Measurements from ENCODE around the gene NEU2.
"Not testable (repeated sequence)": the region's sequence is repeated elsewhere in the genome, so short reads cannot be mapped to it uniquely, and the experiment has no call there.

The NEU2 gene

DNA sequence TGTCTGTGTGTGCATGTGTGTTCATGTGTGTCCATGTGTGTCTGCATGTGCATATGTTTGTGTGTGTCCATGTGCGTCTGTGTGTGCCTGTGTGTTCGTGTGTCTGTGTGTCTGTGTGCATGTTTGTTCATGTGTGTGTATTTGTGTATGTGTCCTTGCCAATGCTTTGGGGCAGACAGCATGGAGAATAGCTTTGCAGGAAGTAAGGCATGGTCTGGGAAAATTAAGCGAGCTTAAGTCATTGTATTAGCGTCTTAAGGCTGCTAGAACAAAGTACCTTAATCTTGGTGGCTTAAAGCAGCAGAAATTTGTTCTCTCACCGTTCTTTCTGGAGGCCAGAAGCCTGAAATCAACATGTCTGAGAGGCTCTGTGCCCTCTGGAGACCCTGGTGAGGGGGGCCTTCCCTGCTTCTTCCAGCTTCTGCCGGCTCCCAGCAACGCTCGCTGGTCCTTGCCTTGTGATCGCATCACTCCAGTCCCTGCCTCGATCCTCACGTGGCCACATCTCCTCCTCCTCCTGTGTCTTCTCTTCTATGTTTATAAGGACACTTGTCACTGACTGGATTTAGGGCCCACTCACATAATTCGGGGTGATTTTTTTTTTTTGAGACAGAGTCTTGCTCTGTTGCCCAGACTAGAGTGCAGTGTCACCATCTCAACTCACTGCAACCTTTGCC, 3.8 kb downstream of the NEU2 start:
- no peak for DNase-seq

- no peak for DNase-seq
Measured at GRCh38 chr2:233037078-233037477, 4.6 kb downstream of the NEU2 start.

- DNase-seq, result no peak
Measured at GRCh38 chr2:233039212-233039845, 6.9 kb downstream of the NEU2 start.

DNA sequence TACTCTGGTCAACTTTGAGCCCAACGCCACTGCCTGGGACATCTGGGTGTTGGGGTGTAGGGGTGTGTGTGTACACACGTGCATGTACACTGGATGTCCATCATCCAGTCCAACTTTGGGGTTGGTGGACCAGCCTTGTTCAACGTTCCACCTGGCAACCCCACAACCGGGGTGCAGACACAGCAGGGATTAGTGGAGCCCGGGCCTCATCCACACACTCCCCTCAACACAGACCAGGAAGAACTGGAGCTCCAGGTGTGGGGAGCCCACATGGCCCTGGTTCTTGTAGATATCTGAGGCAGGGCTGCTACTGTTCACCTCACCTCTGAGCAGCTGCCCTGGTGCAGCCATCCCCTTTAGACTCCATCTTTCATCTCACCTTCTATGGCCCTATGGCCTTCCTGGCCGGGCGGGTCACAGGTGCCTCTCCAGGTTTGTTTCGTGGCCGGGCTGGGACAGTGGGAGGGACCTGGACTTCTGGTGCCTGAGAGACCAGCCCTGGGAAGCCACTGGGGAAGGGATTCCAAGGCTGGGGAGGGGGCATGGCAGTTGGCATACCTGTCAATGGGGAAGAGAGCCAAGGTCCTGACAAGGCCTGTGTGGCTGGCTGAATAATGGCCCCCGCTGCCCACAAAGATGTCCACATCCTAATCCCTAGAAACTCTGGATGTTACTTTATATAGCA, 7.5 kb downstream of the NEU2 start:
- DNase-seq, result no peak

DNA sequence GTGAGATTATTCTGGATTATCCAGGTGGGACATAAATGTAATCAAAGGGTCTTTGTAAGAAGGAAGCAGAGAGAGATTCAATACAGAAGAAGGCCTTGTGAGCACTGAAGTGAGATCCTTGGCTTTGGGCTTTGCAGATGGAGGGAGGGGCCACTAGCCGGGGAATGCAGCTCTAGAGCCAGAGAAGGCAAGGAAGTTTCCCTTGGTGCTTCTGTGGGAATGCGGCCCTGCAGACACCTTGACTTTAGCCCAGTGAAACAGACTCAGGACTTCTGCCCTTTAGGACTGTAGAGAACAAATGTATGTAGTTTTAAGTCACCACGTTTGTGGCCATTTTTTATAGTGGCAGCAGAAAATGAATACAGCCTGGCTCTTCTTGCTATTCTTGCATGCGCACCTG, 8.1 kb downstream of the NEU2 start:
- DNase-seq, result no peak

DNA sequence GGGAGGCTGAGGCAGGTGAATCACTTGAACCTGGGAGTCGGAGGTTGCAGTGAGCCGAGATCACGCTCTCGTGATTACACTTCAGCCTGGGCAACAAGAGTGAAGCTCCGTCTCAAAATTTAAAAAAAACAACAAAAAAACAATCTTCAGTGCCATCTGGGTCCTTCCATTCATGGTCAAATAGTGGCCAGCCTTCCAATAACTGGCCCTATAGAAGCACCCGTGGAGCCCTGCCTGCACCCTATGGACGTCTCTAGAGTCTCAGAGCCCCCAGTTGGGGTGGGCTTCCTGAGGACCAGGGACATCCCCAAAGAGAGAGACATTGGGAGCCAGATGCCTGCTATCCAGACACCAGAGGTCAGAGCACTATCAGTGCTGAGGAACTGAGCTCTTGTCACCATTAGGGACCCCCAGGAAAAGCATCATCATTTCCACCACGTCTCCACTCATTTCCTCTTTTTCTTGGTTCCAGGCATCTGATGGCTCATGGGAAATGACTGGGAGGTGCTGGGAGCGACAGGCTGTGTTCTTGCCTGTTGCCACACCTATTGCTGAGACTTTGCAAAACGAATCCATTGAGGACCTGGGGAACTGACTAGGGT, 9.4 kb downstream of the NEU2 start:
- DNase-seq, result no peak

DNA sequence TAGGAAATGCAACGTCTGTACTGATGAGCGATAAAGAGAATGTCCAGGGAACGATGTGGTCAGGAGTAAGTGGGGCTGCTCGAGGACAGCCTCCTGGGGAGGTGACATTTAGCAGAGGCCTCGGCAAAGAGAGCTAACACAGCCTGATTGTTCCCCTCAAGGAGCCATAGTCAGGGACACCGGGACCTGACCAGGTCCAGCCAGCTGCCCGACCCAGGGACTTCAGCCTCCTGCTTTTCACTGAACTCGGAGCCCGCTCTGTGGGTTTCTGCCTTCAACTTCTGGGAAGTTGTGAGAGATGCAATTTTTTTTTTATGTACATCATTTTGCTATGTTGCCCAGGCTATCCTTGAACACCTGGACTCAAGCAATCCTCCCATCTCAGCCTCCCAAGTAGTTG, 10.1 kb downstream of the NEU2 start:
- no peak for DNase-seq

- no peak for DNase-seq
Measured at GRCh38 chr2:233044974-233045605, 12.6 kb downstream of the NEU2 start.

- DNase-seq, result no peak
Measured at GRCh38 chr2:233047206-233047605, 14.7 kb downstream of the NEU2 start.

GRCh38 chr2:233047667-233048066, 15.2 kb downstream of the NEU2 start:
- DNase-seq, result no peak

GRCh38 chr2:233048569-233049193, 16.2 kb downstream of the NEU2 start:
- DNase-seq, result no peak

GRCh38 chr2:233049194-233049761, 16.8 kb downstream of the NEU2 start:
- DNase-seq, result no peak

DNA sequence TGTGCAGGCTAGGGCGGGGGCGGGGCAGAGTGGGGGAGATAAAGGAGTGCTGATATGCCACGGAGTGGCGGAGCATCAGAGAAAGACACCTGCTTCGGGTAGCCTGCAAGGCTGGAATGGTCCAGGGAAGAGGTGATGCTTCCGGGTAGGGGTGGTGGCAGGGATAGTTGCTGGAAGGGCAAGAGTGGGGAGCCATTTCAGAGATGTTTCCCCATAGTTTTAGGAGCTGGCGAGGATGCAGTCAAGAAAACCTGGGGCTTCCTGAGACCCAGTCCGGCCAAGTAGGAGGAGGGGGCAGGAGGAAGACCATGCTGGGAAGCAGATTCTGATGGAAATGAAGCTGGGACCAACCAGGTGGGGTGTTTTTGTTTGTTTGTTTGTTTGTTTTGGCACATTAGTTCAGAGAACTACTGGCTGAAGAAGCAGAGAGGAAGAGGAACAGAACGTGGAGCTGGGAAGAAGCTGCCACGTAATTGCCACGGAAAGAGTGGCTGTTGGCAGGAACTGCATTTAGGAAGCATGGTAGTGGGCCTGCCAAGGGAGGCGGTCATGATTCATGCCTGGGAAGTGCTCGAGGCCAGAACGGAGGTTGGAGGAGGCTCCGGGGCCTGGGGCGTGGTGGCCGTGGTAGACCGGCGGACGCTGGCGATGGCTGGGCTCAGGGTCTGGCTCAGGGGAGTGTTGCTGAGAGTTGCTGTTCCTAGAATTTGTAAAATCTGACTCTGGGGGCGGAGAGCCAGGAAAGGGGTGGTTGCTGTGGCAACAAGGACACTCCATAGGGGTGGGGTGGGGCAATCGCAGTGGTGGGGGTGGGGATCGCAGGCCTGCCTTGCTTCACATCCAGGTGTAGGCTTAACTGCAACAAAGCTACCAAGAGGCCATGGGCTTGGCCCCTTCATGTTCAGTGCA, 19.0 kb downstream of the NEU2 start:
- DNase-seq, result no peak

DNA sequence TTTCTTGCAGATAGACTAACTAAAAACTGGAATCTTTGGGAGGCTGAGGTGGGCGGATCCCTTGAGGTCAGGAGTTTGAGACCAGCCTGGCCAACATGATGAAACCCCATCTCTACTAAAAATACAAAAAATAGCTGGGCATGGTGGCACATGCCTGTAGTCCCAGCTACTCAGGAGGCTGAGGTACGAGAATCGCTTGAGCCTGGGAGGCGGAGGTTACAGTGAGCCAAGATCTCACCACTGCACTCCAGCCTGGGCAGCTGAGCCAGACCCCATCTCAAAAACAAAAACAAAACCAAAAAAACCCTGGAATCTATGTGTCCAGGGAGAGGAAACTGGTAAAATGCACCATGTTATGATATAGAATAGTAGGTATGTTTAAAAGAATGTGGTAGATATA, 20.0 kb downstream of the NEU2 start:
- not testable (repeated sequence) for DNase-seq

DNA sequence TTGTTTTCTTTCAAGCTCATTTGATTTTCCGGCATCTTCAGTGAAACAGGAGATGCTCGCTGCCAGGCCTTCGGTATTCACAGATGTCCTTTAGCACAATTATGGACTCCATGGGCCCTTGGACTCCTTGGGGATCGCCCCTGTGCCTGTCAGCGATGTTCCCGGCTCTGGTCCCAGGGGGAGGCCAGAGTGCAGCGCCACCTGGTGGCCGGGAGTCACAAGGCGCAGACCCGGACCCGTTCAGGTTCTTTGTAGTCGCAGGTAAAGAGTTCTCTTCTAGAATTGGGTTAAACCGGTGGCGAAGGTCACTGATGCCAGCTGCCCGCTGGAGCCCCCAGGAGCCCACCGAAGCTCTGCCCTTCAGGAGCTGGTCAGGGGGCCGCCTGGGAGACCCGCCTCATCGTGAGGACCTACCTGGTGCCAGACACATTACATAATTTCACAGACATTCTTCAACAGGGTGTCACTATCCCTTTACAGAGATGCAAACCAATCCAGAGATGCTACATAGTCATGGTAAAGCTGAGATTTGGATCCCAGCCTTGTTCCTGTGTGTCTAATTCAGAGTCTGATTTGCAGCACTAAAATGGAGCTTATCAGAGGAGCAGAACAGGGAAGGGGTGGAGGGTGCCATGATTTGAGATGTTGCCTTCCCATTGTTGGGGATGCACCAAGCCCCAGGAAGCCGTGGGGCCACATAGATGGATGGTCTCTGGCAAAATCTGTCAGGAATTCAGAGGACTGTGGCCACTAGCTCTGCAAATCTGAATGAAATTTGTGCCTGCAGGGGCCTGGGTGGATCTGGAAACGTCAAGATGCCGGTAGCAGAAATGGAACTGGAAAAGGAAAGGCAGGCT, 21.7 kb downstream of the NEU2 start:
- peak; percentile 17 for DNase-seq

DNA sequence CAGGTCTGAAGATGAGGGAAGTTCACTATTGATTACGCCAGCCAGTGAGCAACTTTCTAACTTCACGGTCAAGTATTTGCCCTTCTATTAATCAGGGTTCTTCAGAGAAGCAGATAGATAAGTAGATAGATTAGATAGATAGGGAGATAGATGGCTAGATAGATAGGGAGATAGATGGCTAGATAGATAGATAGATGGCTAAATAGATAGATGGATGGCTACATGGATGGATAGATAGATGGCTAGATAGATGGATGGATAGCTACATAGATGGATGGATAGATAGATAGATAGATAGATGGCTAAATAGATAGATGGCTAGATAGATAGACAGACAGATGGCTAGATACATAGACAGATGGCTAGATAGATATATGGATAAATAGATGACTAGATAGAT, 22.9 kb downstream of the NEU2 start:
- DNase-seq, result no peak

DNA sequence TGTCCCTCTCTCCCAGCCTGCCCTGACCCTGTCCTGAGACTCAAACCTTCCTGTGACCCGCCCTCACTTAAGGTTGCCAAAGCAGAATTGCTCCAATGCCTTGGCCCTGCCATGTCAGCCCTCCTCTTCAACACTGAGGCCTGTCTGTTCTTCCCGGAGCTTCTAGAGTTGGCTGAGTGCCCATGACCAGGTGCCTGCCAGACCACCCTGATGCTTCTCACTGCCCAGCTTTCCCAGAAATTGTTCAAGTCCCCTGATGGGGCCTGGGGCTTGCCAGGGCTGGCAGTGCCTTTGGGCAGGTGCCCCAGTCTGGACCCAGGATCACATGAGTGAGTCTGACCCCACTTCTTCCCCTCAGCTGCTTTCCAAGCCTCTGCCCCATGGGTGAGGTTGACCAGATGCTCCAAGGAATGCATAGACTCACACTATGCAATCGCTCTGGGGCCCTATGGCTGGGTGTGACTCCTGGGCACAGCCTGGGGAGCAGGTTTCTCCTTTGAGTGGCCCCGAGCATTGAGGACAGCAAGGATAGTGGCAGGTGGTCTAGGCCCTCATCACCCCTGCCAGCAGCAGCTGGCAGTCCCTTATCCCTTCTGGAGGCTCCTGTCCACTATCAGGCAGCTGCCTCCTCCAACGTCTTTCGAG, 24.6 kb downstream of the NEU2 start:
- no peak for DNase-seq

- DNase-seq, result no peak
Measured at GRCh38 chr2:233058717-233059546, 26.5 kb downstream of the NEU2 start.

GRCh38 chr2:233059547-233059796, 27.0 kb downstream of the NEU2 start:
- DNase-seq, result no peak
